ENCODE data around the gene TMEM204.

The TMEM204 gene

DNA sequence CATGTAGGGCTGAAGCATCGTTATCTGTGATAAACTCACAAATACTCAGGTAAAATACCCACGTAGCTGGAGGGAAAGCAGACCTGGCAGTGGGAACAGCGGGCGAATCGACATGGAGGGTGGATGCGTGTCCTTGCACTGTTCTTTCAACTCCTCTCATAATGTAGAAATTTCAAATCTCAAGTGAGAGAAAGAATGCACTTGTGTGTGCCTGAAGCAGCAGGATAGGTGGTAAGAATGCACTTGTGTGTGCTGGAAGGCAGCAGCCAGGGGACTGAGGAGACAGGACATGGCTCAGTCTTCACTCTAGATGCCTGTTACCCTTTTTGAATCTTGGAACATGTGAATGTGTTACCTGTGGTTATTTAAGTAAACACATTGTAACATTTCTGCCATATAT, 68.0 kb downstream of the TMEM204 start:
- no peak for DNase-seq

DNA sequence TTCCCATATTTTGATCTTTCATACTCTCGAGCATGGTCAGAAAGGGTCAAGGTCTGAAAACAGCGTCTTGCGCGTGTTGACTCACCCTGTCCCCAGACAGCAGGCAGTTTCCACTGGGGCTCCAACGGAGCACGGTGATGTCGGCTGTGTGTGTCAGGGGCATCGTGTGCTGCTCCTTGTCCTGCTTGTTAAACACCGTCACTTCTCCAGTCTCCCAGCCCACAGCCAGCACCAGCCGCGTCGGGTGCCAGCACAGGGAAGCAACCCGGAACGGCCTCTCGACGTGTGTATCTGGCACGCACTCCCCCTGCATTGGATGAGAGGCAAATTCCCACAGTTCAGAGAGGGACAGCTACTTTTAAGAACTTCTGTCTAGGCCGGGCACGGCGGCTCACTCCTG, 68.8 kb downstream of the TMEM204 start:
- no peak for DNase-seq
